ENCODE data around the gene CP.

- no peak for TF ChIP-seq CTCF (IDR thresholded peaks at IDR 0.05; ENCODE audit: borderline replicate concordance, extremely low read depth, low read length, poor library complexity, severe bottlenecking)
- TF ChIP-seq EZH2 (IDR thresholded peaks at IDR 0.05; ENCODE audit: borderline replicate concordance, low read depth, low read length, severe bottlenecking): no peak
Measured at GRCh38 chr3:149160754-149161300, 60.8 kb downstream of the CP start.

Data from DND-41 (cell line).